Measurements from ENCODE around the gene RPL13A. TPM values are rescaled to one million over a fixed set of nuclear protein-coding genes. Genes with fewer than 3 reads are reported as not detected.

RPL13A gene
- total and polyA plus RNA-seq, 2 of the 4 experiments (the other 2 are of a cell fraction) = 1,477 to 2,069 TPM

GRCh38 chr19:49518033-49518432, 30.6 kb downstream of the RPL13A start:
- DNase-seq (no peak), ATAC-seq (ENCODE audit: low read depth) (no peak)
- Histone ChIP-seq H2AFZ (replicated peaks; ENCODE audit: low read length, poor library complexity) (no peak overlapping the region), H2BK5ac (ENCODE audit: low read depth, low read length, poor library complexity, severe bottlenecking) (no peak overlapping the region), H4K5ac (ENCODE audit: low read depth, low read length) (no peak overlapping the region), H3K9me1 (ENCODE audit: insufficient read depth, low read length) (0 out of 2 replicates have a peak, but pooled peaks cover 4% of the 10 kb centered on the region), H2AK5ac (ENCODE audit: low read depth, low read length) (no peak overlapping the region), H3K27me3 (ENCODE audit: control insufficient read depth, insufficient read depth, low read length) (no peaks in the 10 kb centered on the region), H4K8ac (ENCODE audit: low read depth in 2 of 2, low read length in 2 of 2) (no peak overlapping the region), H3K4me1 (ENCODE audit: control insufficient read depth, insufficient read depth, low read length) (no peaks in the 10 kb centered on the region), H3K9ac (ENCODE audit: low read depth, low read length) (no peak overlapping the region), H3K56ac (ENCODE audit: extremely low read depth, insufficient read depth, low read length) (no peak overlapping the region), H3K4ac (ENCODE audit: low read depth, low read length) (no peak overlapping the region), H3K23ac (ENCODE audit: low read depth, low read length) (no peak overlapping the region), H3K27ac (ENCODE audit: insufficient read depth, low read length) (no peak overlapping the region), H3K4me3 (ENCODE audit: insufficient read depth, low read depth, low read length) (no peak overlapping the region), H4K91ac (ENCODE audit: insufficient read depth, low read depth, low read length) (no peak overlapping the region), H2BK15ac (ENCODE audit: low read depth, low read length) (no peak overlapping the region), H3K14ac (replicated peaks; ENCODE audit: low read depth, low read length) (no peak overlapping the region), H3K36me3 (ENCODE audit: control insufficient read depth, insufficient read depth, low read length) (peaks cover 15% of the 10 kb centered on the region; the same call in 1 of the 2 replicates), H3K18ac (ENCODE audit: low read depth, low read length) (no peak overlapping the region), H3K79me1 (ENCODE audit: low read depth in 1 of 2, low read length in 2 of 2) (peaks cover 6 to 8% of the 10 kb centered on the region in 2 experiments; a peak in 2 of 4 replicates), H3K9me3 (ENCODE audit: control insufficient read depth, insufficient read depth, low read length) (no peaks in the 10 kb centered on the region), H2BK20ac (ENCODE audit: low read depth, low read length) (no peak overlapping the region), H2AK9ac (replicated peaks; ENCODE audit: low read depth, low read length, poor library complexity) (no peak overlapping the region), H4K20me1 (ENCODE audit: insufficient read depth, low read length) (no peaks in the 10 kb centered on the region), H3K4me2 (ENCODE audit: low read depth, low read length) (no peak overlapping the region), H2BK120ac (ENCODE audit: low read depth, low read length) (no peak overlapping the region)
- CTCF ChIA-PET = interaction anchor here (0.7 to 1.0 kb wide), 2 partner anchors 15 to 29 kb away, joined by 3 read pairs; no protein-coding TSS in a partner anchor
- POLR2A ChIA-PET (ENCODE audit: unreplicated experiment) = no interaction called here
- no CpG with 5 or more reads among the region's 3 CpGs for WGBS, 2 experiments (ENCODE audit: extremely low coverage in 2 of 2, insufficient read length in 1 of 2)
- intact Hi-C loops (cut with micrococcal nuclease) = no loop called here
- BruUV-seq (replicated peaks) = no TSS peak
- TF ChIP-seq RFX5 (IDR thresholded peaks at IDR 0.05; ENCODE audit: low read depth, low read length) (no peak), CTCF (conservative IDR thresholded peaks at IDR 0.05; ENCODE audit: low read depth, low read length) (no peak)
- in situ Hi-C loops (cut with MboI; ENCODE audit: low sequenced_read_pairs) = no loop called here
- dilution Hi-C loops (cut with HindIII; ENCODE audit: low sequenced_read_pairs, unreplicated experiment) = no loop called here
